Nephron progenitor cell (in vitro differentiated cells): ENCODE data around the gene NEIL1.

Source experiments
- DNase-seq: peaks from one replicate; pipeline ENCODE4 v3.0.0; 2021
- H3K27ac Mint-ChIP-seq: 2 replicates; pipeline ENCODE4 v1.8.0; 2021; ENCODE audit warnings: mild to moderate bottlenecking, moderate library complexity, mixed read lengths
- H3K27me3 Mint-ChIP-seq: 2 replicates; pipeline ENCODE4 v1.8.0; 2021; ENCODE audit warnings: mild to moderate bottlenecking, low read depth, mixed read lengths; ENCODE audit not compliant: poor library complexity
- H3K36me3 Mint-ChIP-seq: 2 replicates; pipeline ENCODE4 v1.8.0; 2021; ENCODE audit warnings: low read depth, mixed read lengths
- H3K4me1 Mint-ChIP-seq: 2 replicates; pipeline ENCODE4 v1.8.0; 2021; ENCODE audit warnings: mixed read lengths
- H3K4me3 Mint-ChIP-seq: 2 replicates; pipeline ENCODE4 v1.8.0; 2021; ENCODE audit warnings: mild to moderate bottlenecking, moderate library complexity, mixed read lengths
- H3K9me3 Mint-ChIP-seq: 2 replicates; pipeline ENCODE4 v1.8.0; 2021; ENCODE audit warnings: mild to moderate bottlenecking, moderate library complexity, mixed read lengths
- TF ChIP-seq, protein P1 (sequence below): fragments of 200-600 bp; sonication (generic); IDR thresholded peaks from 2 replicates; pipeline ENCODE4 v1.5.0; 2021; ENCODE audit warnings: antibody characterized with exemption

NEIL1 gene

GRCh38 chr15:75356006-75356405 lies 9.2 kb downstream of the NEIL1 start:
- TF ChIP-seq, protein P1, sequence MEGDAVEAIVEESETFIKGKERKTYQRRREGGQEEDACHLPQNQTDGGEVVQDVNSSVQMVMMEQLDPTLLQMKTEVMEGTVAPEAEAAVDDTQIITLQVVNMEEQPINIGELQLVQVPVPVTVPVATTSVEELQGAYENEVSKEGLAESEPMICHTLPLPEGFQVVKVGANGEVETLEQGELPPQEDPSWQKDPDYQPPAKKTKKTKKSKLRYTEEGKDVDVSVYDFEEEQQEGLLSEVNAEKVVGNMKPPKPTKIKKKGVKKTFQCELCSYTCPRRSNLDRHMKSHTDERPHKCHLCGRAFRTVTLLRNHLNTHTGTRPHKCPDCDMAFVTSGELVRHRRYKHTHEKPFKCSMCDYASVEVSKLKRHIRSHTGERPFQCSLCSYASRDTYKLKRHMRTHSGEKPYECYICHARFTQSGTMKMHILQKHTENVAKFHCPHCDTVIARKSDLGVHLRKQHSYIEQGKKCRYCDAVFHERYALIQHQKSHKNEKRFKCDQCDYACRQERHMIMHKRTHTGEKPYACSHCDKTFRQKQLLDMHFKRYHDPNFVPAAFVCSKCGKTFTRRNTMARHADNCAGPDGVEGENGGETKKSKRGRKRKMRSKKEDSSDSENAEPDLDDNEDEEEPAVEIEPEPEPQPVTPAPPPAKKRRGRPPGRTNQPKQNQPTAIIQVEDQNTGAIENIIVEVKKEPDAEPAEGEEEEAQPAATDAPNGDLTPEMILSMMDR: no peak
- peaks cover 7% of the 10 kb centered on the region for H3K27me3 Mint-ChIP-seq
- DNase-seq: no peak
- H3K27ac Mint-ChIP-seq: no peak overlapping the region
- H3K36me3 Mint-ChIP-seq: peaks cover 4% of the 10 kb centered on the region
- H3K9me3 Mint-ChIP-seq: no peaks in the 10 kb centered on the region
- H3K4me1 Mint-ChIP-seq: peaks cover under 1% of the 10 kb centered on the region
- H3K4me3 Mint-ChIP-seq: no peak overlapping the region

GRCh38 chr15:75356517-75356916 lies 9.7 kb downstream of the NEIL1 start:
- no peak for DNase-seq
- H3K27me3 Mint-ChIP-seq: peaks cover 3% of the 10 kb centered on the region
- no peaks in the 10 kb centered on the region for H3K4me1 Mint-ChIP-seq
- no peak overlapping the region for H3K27ac Mint-ChIP-seq
- no peaks in the 10 kb centered on the region for H3K9me3 Mint-ChIP-seq
- H3K4me3 Mint-ChIP-seq: no peak overlapping the region
- H3K36me3 Mint-ChIP-seq: peaks cover 4% of the 10 kb centered on the region
- TF ChIP-seq, protein P1: no peak

DNA sequence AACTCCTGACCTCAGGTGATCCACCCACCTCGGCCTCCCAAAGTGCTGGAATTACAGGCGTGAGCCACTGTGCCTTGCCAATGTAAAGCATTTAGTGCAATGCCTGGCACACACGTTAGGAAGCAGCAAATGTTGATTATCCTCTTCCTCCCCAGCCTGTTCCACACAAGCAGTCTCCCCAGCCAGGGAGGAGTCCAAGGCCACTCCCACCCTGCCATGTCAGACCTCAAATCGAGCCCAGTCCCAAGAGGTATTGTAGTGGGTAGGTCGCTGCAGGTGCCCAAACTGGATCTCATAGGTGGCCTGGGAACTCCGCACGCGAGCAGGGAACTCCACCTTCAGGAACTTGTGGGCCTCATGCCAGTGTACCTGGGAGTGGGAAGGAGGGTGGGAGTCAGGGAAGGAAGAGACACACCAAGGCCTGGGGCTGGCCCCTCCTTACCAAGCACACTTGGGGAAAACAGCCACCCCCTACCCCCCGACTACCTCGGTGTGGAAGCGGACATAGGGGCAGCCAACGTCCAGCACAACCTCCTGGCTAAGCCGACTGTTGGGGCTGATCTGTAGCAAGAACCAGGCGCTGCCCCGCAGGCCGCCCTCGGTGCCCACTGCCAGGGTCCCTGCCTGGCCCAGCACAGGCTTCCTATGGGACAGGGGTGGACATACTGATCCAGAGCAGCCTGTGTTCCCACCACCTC lies 11.3 kb downstream of the NEIL1 start:
- no peak for DNase-seq
- no peaks in the 10 kb centered on the region for H3K4me1 Mint-ChIP-seq
- H3K9me3 Mint-ChIP-seq: no peaks in the 10 kb centered on the region
- no peak overlapping the region for H3K27ac Mint-ChIP-seq
- H3K36me3 Mint-ChIP-seq: peaks cover 4% of the 10 kb centered on the region
- TF ChIP-seq, protein P1: no peak
- H3K27me3 Mint-ChIP-seq: peaks cover 3% of the 10 kb centered on the region
- H3K4me3 Mint-ChIP-seq: no peak overlapping the region

DNA sequence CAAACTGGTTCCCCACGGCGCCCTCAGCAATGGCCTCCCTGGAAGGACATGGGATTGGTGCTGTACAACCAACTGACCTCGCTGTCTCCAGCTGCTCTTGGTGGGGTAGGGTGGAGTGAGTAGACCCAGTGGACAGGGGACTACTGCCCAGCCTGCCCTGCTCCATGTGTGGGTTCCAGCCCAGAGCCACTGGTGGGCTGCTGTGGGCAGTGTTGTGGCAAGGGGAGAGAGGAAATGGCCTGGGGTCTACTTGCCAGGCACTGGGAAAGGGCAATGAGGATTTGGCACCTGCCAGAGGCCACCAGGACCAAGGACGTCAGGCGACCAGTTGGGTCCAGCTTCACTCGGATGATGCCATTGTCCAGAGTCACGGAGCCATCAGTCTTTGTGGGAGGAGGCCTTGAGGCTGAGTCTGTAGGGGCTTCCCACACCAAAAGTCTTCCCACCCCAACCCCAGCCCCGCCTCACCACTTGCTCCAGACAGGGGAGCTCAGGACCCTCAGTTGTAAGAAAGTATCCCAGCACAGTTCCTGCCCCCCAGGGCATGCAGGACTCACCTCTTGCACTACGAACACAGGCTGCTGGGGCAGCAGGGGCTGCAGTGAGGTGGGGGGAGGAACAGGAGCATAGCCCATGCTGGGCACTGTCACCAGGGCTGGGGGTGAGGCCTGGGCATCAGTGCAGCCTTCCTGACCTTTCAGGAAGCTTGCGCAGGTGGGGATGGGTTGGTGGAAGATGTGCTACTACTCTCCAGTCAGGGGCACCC lies 12.1 kb downstream of the NEIL1 start:
- TF ChIP-seq, protein P1: no peak
- H3K4me3 Mint-ChIP-seq: no peak overlapping the region

GRCh38 chr15:75359537-75360250 lies 12.9 kb downstream of the NEIL1 start:
- Mint-ChIP-seq H3K4me1 (no peaks in the 10 kb centered on the region), H3K27me3 (peaks cover 3% of the 10 kb centered on the region), H3K4me3 (no peak overlapping the region), H3K36me3 (peaks cover 5% of the 10 kb centered on the region), H3K27ac (no peak overlapping the region), H3K9me3 (no peaks in the 10 kb centered on the region)
- TF ChIP-seq, protein P1: no peak
- DNase-seq: no peak

More for the DNA sequence above, 12.1 kb downstream of the NEIL1 start:
- no peaks in the 10 kb centered on the region for H3K9me3 Mint-ChIP-seq
- no peaks in the 10 kb centered on the region for H3K4me1 Mint-ChIP-seq
- H3K36me3 Mint-ChIP-seq: peaks cover 4% of the 10 kb centered on the region
- DNase-seq: no peak
- no peak overlapping the region for H3K27ac Mint-ChIP-seq
- H3K27me3 Mint-ChIP-seq: peaks cover 3% of the 10 kb centered on the region
